LHCN-M2 (cell line): Measurements from ENCODE around the gene ARHGEF9. TPM values are rescaled to one million over a fixed set of nuclear protein-coding genes. Genes with fewer than 3 reads are reported as not detected.
"Not testable (repeated sequence)": the region's sequence is repeated elsewhere in the genome, so short reads cannot be mapped to it uniquely, and the experiment has no call there.

Experiments
- DNase-seq: peaks from one replicate; pipeline ENCODE4 v3.0.0-alpha.2; 2012; ENCODE audit warnings: low read depth
- total RNA-seq: library from RNA; depleted of rRNA; stranded (reverse); fragments of >200 nt; gene quantifications from 2 replicates; pipeline ENCODE4 v1.2.3, GENCODE V29; 2014

ARHGEF9 gene
- total RNA-seq, 1 experiment from 2014 or later = 17.6 TPM

DNA sequence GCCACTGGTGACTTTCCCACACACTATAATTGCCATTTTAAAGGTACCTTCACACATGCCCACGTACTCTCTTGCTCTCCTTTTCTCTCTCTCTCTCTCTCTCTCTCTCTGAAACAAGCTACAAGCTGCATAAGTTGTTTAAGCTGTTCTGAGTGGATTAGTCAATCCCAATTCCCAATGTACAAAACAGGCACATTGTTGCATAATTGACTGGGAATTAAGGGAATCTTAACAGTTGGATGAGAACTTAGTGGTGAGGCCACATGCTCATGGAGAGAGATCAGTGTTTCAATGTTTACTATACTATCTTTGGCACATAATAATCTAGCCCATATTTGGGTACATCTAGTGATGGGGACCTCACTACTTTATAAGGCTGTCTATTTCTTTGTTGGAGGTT is 123.3 kb downstream of the ARHGEF9 start:
- DNase-seq = no peak

DNA sequence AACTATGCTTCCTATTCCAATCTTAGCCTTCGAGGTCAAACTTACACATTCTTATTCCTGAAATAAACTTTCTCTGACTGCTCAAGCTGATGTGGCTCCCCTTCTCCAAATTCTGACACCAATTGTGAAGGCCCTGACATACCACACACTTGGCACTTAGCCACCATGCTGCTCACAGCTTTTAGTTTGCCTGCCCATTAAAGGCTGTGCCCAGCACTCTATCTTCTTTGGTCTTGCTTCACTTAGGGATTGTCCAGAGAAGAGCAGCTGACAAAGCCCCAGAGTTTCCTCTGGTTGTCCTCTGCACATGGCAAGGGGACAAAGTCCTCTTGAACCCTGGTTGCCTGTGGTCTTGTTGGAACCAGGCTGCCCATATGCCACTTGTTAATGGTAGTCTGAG is 126.1 kb downstream of the ARHGEF9 start:
- DNase-seq = peak; percentile 34

DNA sequence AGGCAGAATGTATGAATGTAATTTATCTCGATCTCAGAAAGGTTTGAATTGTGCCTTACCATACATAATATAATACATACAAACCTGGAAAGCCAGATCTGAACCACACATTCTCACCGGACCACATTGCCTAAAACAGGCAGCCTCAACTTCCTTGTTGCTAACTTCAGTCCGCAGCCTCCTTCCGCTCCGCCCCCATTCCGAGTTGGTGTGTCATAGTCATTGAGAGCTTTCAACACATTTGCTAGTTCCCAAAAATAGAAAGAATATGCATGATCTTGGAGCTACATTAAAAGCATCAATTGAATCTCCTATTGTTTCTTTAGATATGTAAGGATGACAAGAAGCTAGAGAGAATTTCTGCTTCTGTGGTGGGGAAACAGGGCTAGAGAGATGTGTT is 127.2 kb downstream of the ARHGEF9 start:
- peak; percentile 79 for DNase-seq

DNA sequence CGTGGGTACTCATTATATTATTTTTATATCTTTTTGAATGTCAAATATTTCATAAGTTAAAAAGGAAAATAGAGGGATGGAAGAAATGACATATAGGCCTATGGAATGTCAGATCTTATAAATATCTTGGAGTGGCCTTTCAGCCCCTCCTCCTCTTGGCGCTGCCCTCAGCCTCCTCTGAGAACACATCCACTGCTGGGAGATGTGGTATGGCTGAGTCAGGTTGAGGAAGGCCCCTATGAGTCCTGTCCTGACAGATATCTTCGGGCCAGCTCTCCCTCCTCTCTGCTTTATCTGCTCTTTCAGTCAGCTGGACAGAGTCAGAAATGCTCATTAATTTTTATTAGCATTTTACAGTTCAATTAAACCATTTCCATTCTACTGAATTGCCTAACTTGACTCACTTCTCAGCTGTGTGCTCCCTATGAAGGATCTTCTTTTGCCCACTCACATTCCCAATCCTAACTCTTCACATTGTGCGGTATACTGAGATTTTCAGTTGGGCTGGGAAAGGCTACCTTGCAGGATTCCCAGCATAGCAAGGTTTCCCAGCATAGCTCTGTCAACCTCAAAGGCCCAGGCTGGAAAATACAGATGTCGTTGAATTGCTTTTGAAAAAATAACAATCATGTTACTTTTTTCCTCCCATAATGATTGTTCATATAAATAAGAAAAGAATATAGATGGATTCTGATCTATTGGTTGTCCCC is 128.0 kb downstream of the ARHGEF9 start:
- DNase-seq = peak; percentile 66

DNA sequence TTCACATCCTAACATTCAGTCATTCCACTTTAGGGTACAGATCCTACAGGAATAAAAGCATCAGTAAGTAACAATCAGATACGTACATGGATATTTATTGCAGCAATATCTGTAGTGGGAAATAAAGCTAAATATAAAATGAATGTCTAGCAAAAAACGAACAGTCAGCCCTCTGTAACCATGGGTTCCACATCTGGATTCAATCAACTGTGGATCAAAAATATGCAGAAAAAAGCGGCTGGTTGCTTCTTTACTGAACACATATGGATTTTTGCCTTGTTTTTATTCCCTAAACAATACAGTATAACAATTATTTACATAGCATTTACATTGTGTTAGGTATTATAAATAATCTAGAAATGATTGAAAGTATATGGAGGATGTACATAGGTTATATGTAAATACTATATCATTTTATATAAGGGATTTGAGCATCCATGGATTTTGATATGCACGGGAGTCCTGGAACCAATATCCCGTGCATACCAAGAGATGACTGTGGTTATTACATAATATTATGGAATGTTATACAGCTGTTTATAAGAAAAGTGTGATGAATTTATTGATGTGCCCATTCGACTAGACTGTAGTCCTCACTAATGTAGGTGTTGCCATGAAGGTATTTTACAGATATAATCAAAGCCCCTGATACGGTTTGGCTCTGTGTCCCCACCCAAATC is 132.8 kb downstream of the ARHGEF9 start:
- no peak for DNase-seq

DNA sequence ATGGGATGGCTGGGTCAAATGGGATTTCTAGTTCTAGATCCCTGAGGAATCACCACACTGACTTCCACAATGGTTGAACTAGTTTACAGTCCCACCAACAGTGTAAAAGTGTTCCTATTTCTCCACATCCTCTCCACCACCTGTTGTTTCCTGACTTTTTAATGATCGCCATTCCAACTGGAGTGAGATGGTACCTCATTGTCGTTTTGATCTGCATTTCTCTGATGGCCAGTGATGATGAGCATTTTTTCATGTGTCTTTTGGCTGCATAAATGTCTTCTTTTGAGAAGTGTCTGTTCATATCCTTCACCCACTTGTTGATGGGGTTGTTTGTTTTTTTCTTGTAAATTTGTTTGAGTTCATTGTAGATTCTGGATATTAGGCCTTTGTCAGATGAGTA is 139.3 kb downstream of the ARHGEF9 start:
- DNase-seq = not testable (repeated sequence)

DNA sequence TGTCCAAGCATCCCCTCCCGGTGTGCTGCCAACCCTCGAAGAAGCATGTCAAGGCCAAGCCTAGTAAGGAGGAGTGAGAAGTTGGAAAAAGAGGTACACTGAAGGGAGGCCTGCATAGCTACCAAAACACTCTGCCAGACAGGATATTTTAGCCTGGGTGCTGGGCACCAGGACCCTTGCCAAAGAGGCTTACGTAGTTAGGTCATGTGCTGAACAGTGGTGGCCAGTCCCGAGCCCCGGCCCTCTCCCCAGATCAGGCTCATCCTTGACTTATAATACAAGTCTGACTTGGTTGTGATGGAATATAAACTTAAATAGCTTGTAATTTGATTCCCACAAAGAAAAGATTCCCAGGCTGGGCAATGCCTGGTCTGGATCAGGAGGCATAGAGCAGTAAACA is 149.3 kb downstream of the ARHGEF9 start:
- DNase-seq = no peak

DNA sequence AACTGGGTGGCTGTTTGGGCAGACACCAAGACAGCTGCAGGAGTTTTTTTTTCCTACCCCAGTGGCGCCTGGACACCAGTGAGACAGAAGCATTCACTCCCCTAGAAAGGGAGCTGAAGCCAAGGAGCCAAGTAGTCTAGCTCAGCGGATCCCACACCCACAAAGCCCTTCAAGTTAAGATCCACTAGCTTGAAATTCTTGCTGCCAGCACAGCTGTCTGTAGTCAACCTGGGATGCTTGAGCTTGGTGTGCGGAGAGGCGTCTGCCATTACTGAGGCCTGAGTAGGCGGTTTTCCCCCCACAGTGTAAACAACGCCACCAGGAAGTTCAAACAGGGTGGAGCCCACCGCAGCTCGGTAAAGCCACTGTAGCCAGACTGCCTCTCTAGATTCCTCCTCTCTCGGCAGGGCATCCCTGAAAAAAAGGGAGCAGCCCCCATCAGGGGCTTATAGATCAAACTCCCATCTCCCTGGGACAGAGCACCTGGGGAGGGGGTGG is 171.4 kb downstream of the ARHGEF9 start:
- no peak for DNase-seq

DNA sequence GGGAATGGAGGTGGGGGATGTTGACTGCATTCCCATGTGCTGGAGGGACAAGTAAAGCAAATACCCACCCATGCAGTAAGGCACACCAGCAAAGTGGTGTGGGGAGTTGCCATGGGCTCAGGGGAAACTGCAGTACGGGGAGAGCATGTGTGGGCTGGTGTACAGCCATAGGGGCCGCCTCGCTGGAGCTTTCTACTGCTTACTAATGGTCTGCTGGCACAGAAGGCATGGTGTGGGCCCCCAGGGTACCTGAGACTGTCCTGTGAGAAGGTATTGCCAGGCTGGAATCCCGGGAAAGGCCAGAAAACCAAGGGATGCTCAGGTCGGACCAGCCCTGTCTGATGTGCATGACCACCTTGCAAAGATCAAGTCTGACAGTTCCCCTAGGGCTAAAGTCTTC is 199.1 kb downstream of the ARHGEF9 start:
- no peak for DNase-seq
